Progenitor cell of endocrine pancreas (in vitro differentiated cells): Measurements from ENCODE around the gene CCDC124. TPM values are rescaled to one million over a fixed set of nuclear protein-coding genes. Genes with fewer than 3 reads are reported as not detected.
A peak's percentile ranks its signal among the peaks of the same experiment; 100 is the strongest.

Source experiments
- DNase-seq: peaks from one replicate; pipeline ENCODE4 v3.0.0; 2021; ENCODE audit warnings: low spot score; ENCODE audit not compliant: unreplicated experiment
- H3K27ac Mint-ChIP-seq: 2 replicates; pipeline ENCODE4 v1.8.0; 2021; ENCODE audit warnings: mild to moderate bottlenecking, moderate library complexity, mixed read lengths
- H3K27me3 Mint-ChIP-seq: 2 replicates; pipeline ENCODE4 v1.8.0; 2021; ENCODE audit warnings: mixed read lengths
- H3K36me3 Mint-ChIP-seq: 2 replicates; pipeline ENCODE4 v1.8.0; 2022; ENCODE audit warnings: mixed read lengths; ENCODE audit not compliant: insufficient read depth
- H3K4me1 Mint-ChIP-seq: 2 replicates; pipeline ENCODE4 v1.8.0; 2021; ENCODE audit warnings: low read depth, mixed read lengths
- H3K4me3 Mint-ChIP-seq: 2 replicates; pipeline ENCODE4 v1.8.0; 2021; ENCODE audit warnings: low read depth, mild to moderate bottlenecking, moderate library complexity, mixed read lengths
- H3K9me3 Mint-ChIP-seq: 2 replicates; pipeline ENCODE4 v1.8.0; 2021; ENCODE audit warnings: low read depth, mixed read lengths
- total RNA-seq: library from RNA; stranded (reverse); gene quantifications from 2 replicates; pipeline ENCODE4 v1.2.1, GENCODE V29; 2021
- TF ChIP-seq, protein P1 (sequence below): fragments of 200-600 bp; sonication (generic); IDR thresholded peaks from one replicate; pipeline ENCODE4 v1.5.0; 2021; ENCODE audit warnings: antibody characterized with exemption, mild to moderate bottlenecking; ENCODE audit not compliant: unreplicated experiment

The CCDC124 gene
- total RNA-seq, 1 donor from 2014 or later, result 84.3 TPM

DNA sequence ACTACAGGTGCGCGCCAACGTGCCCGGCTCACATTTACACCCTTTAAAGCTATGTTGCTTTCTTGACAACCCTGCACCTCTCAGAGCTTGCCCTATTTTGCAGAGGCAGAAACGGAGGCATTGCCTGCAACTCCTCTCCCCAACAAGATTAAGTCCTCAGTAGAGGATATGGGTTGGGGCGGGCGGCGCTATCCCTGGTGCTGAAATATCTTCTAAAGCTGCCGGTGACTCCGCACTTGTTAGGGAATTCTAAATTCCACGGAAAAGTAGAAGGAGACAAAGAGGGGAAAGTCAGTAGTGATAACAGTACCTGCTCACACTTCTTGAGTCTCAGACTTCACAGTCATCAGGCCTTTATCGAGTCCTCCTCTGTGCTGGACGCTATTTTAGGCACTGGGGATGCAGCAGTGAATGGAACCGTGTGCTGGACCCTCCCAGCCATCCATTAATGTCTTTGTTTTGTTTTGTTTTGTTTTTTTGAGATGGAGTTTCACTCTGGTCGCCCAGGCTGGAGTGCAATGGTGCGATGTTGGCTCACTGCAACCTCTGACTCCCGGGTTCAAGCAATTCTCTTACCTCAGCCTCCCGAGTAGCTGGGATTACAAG, 43.1 kb upstream of the CCDC124 start:
- Mint-ChIP-seq H3K27ac (peak overlapping the region; percentile 18), H3K4me3 (no peak overlapping the region), H3K27me3 (peaks cover 28% of the 10 kb centered on the region), H3K36me3 (no peaks in the 10 kb centered on the region), H3K9me3 (no peaks in the 10 kb centered on the region), H3K4me1 (no peaks in the 10 kb centered on the region)
- peak; percentile 54 for DNase-seq
- TF ChIP-seq, protein P1, sequence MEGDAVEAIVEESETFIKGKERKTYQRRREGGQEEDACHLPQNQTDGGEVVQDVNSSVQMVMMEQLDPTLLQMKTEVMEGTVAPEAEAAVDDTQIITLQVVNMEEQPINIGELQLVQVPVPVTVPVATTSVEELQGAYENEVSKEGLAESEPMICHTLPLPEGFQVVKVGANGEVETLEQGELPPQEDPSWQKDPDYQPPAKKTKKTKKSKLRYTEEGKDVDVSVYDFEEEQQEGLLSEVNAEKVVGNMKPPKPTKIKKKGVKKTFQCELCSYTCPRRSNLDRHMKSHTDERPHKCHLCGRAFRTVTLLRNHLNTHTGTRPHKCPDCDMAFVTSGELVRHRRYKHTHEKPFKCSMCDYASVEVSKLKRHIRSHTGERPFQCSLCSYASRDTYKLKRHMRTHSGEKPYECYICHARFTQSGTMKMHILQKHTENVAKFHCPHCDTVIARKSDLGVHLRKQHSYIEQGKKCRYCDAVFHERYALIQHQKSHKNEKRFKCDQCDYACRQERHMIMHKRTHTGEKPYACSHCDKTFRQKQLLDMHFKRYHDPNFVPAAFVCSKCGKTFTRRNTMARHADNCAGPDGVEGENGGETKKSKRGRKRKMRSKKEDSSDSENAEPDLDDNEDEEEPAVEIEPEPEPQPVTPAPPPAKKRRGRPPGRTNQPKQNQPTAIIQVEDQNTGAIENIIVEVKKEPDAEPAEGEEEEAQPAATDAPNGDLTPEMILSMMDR, result no peak

- no peak for DNase-seq
- H3K27ac Mint-ChIP-seq, result no peak overlapping the region
- H3K4me3 Mint-ChIP-seq, result no peak overlapping the region
- no peaks in the 10 kb centered on the region for H3K4me1 Mint-ChIP-seq
- no peaks in the 10 kb centered on the region for H3K36me3 Mint-ChIP-seq
- H3K9me3 Mint-ChIP-seq, result no peaks in the 10 kb centered on the region
- TF ChIP-seq, protein P1, result no peak
- peaks cover 37% of the 10 kb centered on the region for H3K27me3 Mint-ChIP-seq
Measured at GRCh38 chr19:17893766-17894165, 39.0 kb upstream of the CCDC124 start.

- H3K4me1 Mint-ChIP-seq, result no peaks in the 10 kb centered on the region
- peaks cover 31% of the 10 kb centered on the region for H3K27me3 Mint-ChIP-seq
- no peak overlapping the region for H3K4me3 Mint-ChIP-seq
- H3K36me3 Mint-ChIP-seq, result no peaks in the 10 kb centered on the region
- H3K27ac Mint-ChIP-seq, result no peak overlapping the region
- TF ChIP-seq, protein P1, result no peak
- DNase-seq, result no peak
- H3K9me3 Mint-ChIP-seq, result no peaks in the 10 kb centered on the region
Measured at GRCh38 chr19:17902701-17903100, 30.1 kb upstream of the CCDC124 start.

DNA sequence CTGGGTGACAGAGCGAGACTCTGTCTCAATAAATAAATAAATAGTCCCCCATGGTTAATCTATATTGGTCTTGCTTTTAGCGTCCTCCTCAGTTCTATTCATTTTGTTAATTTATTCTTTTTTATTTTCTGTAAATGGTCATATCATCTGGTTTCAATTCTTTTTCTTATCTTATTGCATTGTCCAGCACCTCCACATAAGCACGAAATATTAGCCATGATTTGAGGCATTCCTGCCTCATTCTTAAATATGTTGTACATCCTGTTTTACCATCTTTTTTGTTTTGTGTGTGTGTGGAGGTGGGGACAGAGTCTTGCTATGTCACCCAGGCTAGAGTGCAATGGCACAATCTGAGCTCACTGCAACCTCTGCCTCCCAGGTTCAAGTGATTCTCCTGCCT, 24.6 kb upstream of the CCDC124 start:
- H3K9me3 Mint-ChIP-seq, result peaks cover 3% of the 10 kb centered on the region
- H3K36me3 Mint-ChIP-seq, result no peaks in the 10 kb centered on the region
- no peaks in the 10 kb centered on the region for H3K27me3 Mint-ChIP-seq
- no peaks in the 10 kb centered on the region for H3K4me1 Mint-ChIP-seq
- TF ChIP-seq, protein P1, result no peak
- no peak overlapping the region for H3K4me3 Mint-ChIP-seq
- DNase-seq, result no peak
- H3K27ac Mint-ChIP-seq, result no peak overlapping the region

- H3K9me3 Mint-ChIP-seq, result peaks cover 7% of the 10 kb centered on the region
- TF ChIP-seq, protein P1, result no peak
- no peaks in the 10 kb centered on the region for H3K27me3 Mint-ChIP-seq
- no peaks in the 10 kb centered on the region for H3K36me3 Mint-ChIP-seq
- H3K4me3 Mint-ChIP-seq, result no peak overlapping the region
- H3K4me1 Mint-ChIP-seq, result no peaks in the 10 kb centered on the region
- H3K27ac Mint-ChIP-seq, result no peak overlapping the region
- no peak for DNase-seq
Measured at GRCh38 chr19:17909003-17909732, 23.6 kb upstream of the CCDC124 start.
